ENCODE results near the gene LPCAT2.

- TF ChIP-seq CHD2 (IDR thresholded peaks at IDR 0.05; ENCODE audit: low read length, partially characterized antibody) (no peak), NPAS2 (CRISPR knock-in tag; IDR thresholded peaks at IDR 0.05; ENCODE audit: borderline replicate concordance) (no peak), MAX (IDR thresholded peaks at IDR 0.05) (no peak), ESRRA (IDR thresholded peaks at IDR 0.05; ENCODE audit: borderline replicate concordance, low read length) (no peak), NR3C1 (IDR thresholded peaks at IDR 0.05) (no peak), CTCF (IDR thresholded peaks at IDR 0.05) (peak; percentile 100), RNF2 (IDR thresholded peaks at IDR 0.05; ENCODE audit: borderline replicate concordance, low read depth) (no peak), JUNB (IDR thresholded peaks at IDR 0.05) (no peak), RAD21 (conservative IDR thresholded peaks at IDR 0.05 in 1 of 2, IDR thresholded peaks at IDR 0.05 in 1 of 2) (peak; percentile 100), MAFK (IDR thresholded peaks at IDR 0.05; ENCODE audit: partially characterized antibody) (no peak)
These were observed 43.6 kb upstream of the LPCAT2 start for GRCh38 chr16:55465077-55465896.
